ENCODE data around the gene FUT1.

- TF ChIP-seq CTCF (conservative IDR thresholded peaks at IDR 0.05), result no peak
- no peak for TF ChIP-seq ZFX (IDR thresholded peaks at IDR 0.05)
These were observed 4.2 kb upstream of the FUT1 start for GRCh38 chr19:48756686-48757085.

Measured in C4-2B (cell line).